K562 (cell line): ENCODE results near the gene ZNF761. TPM values are rescaled to one million over a fixed set of nuclear protein-coding genes. Genes with fewer than 3 reads are reported as not detected.
"Not testable (repeated sequence)": the region's sequence is repeated elsewhere in the genome, so short reads cannot be mapped to it uniquely, and the experiment has no call there.

Experiments used
- ATAC-seq: fragments of 200-7000 bp; cut with Tn5 transposase; 3 replicates; pipeline ENCODE4 v1.9.1; 2020; ENCODE audit warnings: moderate library complexity
- BruUV-seq: library from RNA; stranded (reverse); fragments of 400-500 nt; replicated peaks from 2 replicates; lab custom pipeline; 2021; lab: Mats Ljungman, UMichigan
- CTCF ChIA-PET: fragments of 300-600 bp; formaldehyde crosslinking; extraction: SDS; loops from one replicate; lab custom pipeline; 2021; ENCODE audit warnings: low intra/inter-chr PET ratio; lab: Yijun Ruan, JAX
- POLR2A ChIA-PET: fragments of 300-600, 350-650 bp; sonication (Branson Sonifier 250); formaldehyde crosslinking; extraction: SDS; loops from one replicate; lab custom pipeline; 2021; ENCODE audit warnings: antibody characterized with exemption, inconsistent platforms; lab: Yijun Ruan, JAX
- DNase-seq, 4 experiments: peaks; one replicate each; pipeline versions ENCODE4 v3.0.0 to v3.0.0-alpha.2; 2011 to 2018; ENCODE audit warnings: low spot score in 3 of 4, mixed read lengths in 3 of 4; ENCODE audit errors: extremely low read depth in 1 of 4
- FAIRE-seq: peaks from 2 replicates; lab custom pipeline; 2011; peaks lifted over from hg19 to GRCh38; lab: Jason Lieb, UNC
- H2AFZ ChIP-seq: 2 replicates; pipeline ENCODE4 v1.6.0; 2011; ENCODE audit warnings: low read depth, low read length, control low read depth, inconsistent platforms
- H3K27ac ChIP-seq: fragments of 200-600 bp; 3 replicates; pipeline ENCODE4 v1.8.0; 2011; ENCODE audit warnings: low read depth, mild to moderate bottlenecking, control low read depth, inconsistent platforms, low read length, moderate library complexity, mixed read lengths; ENCODE audit errors: extremely low read depth
- H3K27me3 ChIP-seq, 2 experiments: fragments of 300-600 bp in 1 of 2; 2 replicates in 1 of 2; 3 replicates in 1 of 2; pipeline versions ENCODE4 v1.6.0 to v1.8.0; 2011; ENCODE audit warnings: inconsistent platforms in 2 of 2, low read length in 2 of 2, mild to moderate bottlenecking in 1 of 2, mixed read lengths in 1 of 2, moderate library complexity in 1 of 2; ENCODE audit not compliant: control insufficient read depth in 2 of 2, insufficient read depth in 2 of 2
- H3K36me3 ChIP-seq: fragments of 300-600 bp; 3 replicates; pipeline ENCODE4 v1.8.0; 2011; ENCODE audit warnings: mild to moderate bottlenecking, low read length, inconsistent platforms; ENCODE audit not compliant: control insufficient read depth, insufficient read depth
- H3K4me1 ChIP-seq, 2 experiments: fragments of 200-600 bp in 1 of 2; replicated peaks in 1 of 2; 2 replicates in 1 of 2; 3 replicates in 1 of 2; pipeline versions ENCODE4 v1.5.1 to v1.8.0; 2011; ENCODE audit warnings: inconsistent platforms in 2 of 2, low read length in 2 of 2, mild to moderate bottlenecking in 1 of 2, mixed read lengths in 1 of 2, moderate library complexity in 1 of 2; ENCODE audit not compliant: control insufficient read depth in 2 of 2, insufficient read depth in 2 of 2
- H3K4me2 ChIP-seq: 2 replicates; pipeline ENCODE4 v1.6.1; 2011; ENCODE audit warnings: low read length, control low read depth, inconsistent platforms, mixed read lengths; ENCODE audit not compliant: insufficient read depth
- H3K4me3 ChIP-seq: fragments of 200-600 bp; sonication (generic), shearing (Covaris generic); 2 replicates; pipeline ENCODE4 v1.5.1; 2016; ENCODE audit warnings: control low read depth, inconsistent platforms
- H3K79me2 ChIP-seq: fragments of 200-600 bp; 3 replicates; pipeline ENCODE4 v1.8.0; 2011; ENCODE audit warnings: low read length, inconsistent platforms; ENCODE audit not compliant: control insufficient read depth, insufficient read depth
- H3K9ac ChIP-seq, 2 experiments: 2 replicates each; pipeline versions ENCODE4 v1.6.0 to v1.6.1; 2011; ENCODE audit warnings: low read depth in 2 of 2, low read length in 2 of 2, control low read depth in 1 of 2, inconsistent platforms in 1 of 2, mild to moderate bottlenecking in 1 of 2, mixed read lengths in 1 of 2; ENCODE audit not compliant: insufficient read depth in 1 of 2
- H3K9me1 ChIP-seq: one replicate; pipeline ENCODE4 v1.6.0; 2011; ENCODE audit warnings: inconsistent platforms, mild to moderate bottlenecking, low read length, moderate library complexity; ENCODE audit not compliant: control insufficient read depth, insufficient read depth
- H3K9me3 ChIP-seq: replicated peaks from 2 replicates; pipeline ENCODE4 v1.5.1; 2011; ENCODE audit warnings: low read depth, low read length, inconsistent platforms; ENCODE audit not compliant: control insufficient read depth, insufficient read depth
- H4K20me1 ChIP-seq: replicated peaks from 2 replicates; pipeline ENCODE4 v1.6.1; 2011; ENCODE audit warnings: low read length, inconsistent platforms, mixed read lengths; ENCODE audit not compliant: control insufficient read depth, insufficient read depth
- CGGBP1 ChIP-seq: fragments of 250-450 bp; sonication (Bioruptor Pico); IDR thresholded peaks from 2 replicates; pipeline ENCODE4 v1.9.0; 2021; ENCODE audit warnings: mild to moderate bottlenecking
- ZNF274 ChIP-seq: IDR thresholded peaks from 2 replicates; pipeline ENCODE4 v1.6.1; 2011; ENCODE audit warnings: low read depth, mild to moderate bottlenecking, low read length, moderate library complexity, borderline replicate concordance
- WGBS: fragments of 100-300 bp; shearing (Covaris generic); methylation state at CpG from one replicate; pipeline ENCODE4 v1.1.6; 2016; ENCODE audit warnings: low coverage, mixed read lengths; ENCODE audit not compliant: insufficient coverage; ENCODE audit errors: missing lambda C conversion rate; 5-methylcytosine and 5-hydroxymethylcytosine counted together
- in situ Hi-C: fragments of 300-500 bp; cut with MboI; formaldehyde crosslinking; loops from 4 replicates; pipeline ENCODE4 v1.15.0; 2018; ENCODE audit warnings: inconsistent platforms, mixed read lengths
- intact Hi-C: fragments of 100-400 bp; cut with micrococcal nuclease; formaldehyde crosslinking; loops from 2 replicates; pipeline ENCODE4 v1.14.2; 2022
- polyA plus RNA-seq, 8 experiments: library from polyadenylated mRNA; depleted of rRNA in 4 of 8; stranded (reverse) in 5 of 8; unstranded in 3 of 8; fragments of >200 nt; fragmentation: Nextera tagmentation in 2 of 8; fragmentation: Illumina TruSeq in 1 of 8; extraction: Ambion mirVana in 2 of 8; extraction: Trizol in 1 of 8; gene quantifications; 2 replicates each; pipeline versions ENCODE4 v1.2.1 to v1.2.3, GENCODE V29; 2011 to 2014; ENCODE audit warnings: inconsistent platforms in 1 of 8, missing spikeins in 1 of 8
- total RNA-seq, 7 experiments: library from RNA; depleted of rRNA in 6 of 7; stranded (reverse); fragments of >200 nt in 6 of 7; fragmentation: Illumina TruSeq in 2 of 7; extraction: Trizol in 2 of 7; gene quantifications; 2 replicates each; pipeline versions ENCODE4 v1.2.1 to v1.2.3, GENCODE V29; 2011 to 2021; ENCODE audit warnings: low replicate concordance in 1 of 7

The ZNF761 gene
- total and polyA plus RNA-seq, 9 of the 15 experiments (the other 6 are each of a cell fraction or from before 2014, with no cell fraction given): 10.3 to 30.2 (median 17.0) TPM

- BruUV-seq: no TSS peak
- peaks cover 38% of the 10 kb centered on the region for H3K9me3 ChIP-seq
- H3K4me3 ChIP-seq: no peak overlapping the region
These were observed 24.0 kb downstream of the ZNF761 start for GRCh38 chr19:53455828-53456227.

GRCh38 chr19:53460131-53460721 lies 28.4 kb downstream of the ZNF761 start:
- H3K9ac ChIP-seq, in situ Hi-C loops, H3K36me3 ChIP-seq, BruUV-seq, FAIRE-seq, DNase-seq, H4K20me1 ChIP-seq, H3K27ac ChIP-seq, POLR2A ChIA-PET, H3K79me2 ChIP-seq, H3K9me1 ChIP-seq, ATAC-seq, H3K4me3 ChIP-seq, H3K27me3 ChIP-seq, CTCF ChIA-PET, H2AFZ ChIP-seq, H3K4me1 ChIP-seq, intact Hi-C loops, H3K4me2 ChIP-seq: not testable (repeated sequence)
- H3K9me3 ChIP-seq: peaks cover 22% of the 10 kb centered on the region
- WGBS: 70% methylated on average over 10 of the region's 11 CpGs

More at GRCh38 chr19:53455828-53456227, 24.0 kb downstream of the ZNF761 start:
- Histone ChIP-seq H3K4me2 (no peak overlapping the region), H2AFZ (no peak overlapping the region), H3K9ac (no peak overlapping the region), H3K27ac (no peak overlapping the region), H4K20me1 (no peaks in the 10 kb centered on the region), H3K9me1 (no peaks in the 10 kb centered on the region), H3K36me3 (peaks cover 37% of the 10 kb centered on the region), H3K79me2 (no peaks in the 10 kb centered on the region), H3K4me1 (no peaks in the 10 kb centered on the region), H3K27me3 (no peaks in the 10 kb centered on the region)
- ChIA-PET POLR2A (no interaction called here), CTCF (no interaction called here)
- ATAC-seq (no peak), FAIRE-seq (no peak), DNase-seq (no peak)
- 94% methylated on average over 9 of the region's 9 CpGs for WGBS
- intact Hi-C loops (no loop called here), in situ Hi-C loops (no loop called here)
- TF ChIP-seq CGGBP1 (no peak), ZNF274 (0 out of 2 replicates have a peak, but pooled peaks have one; percentile 49)
